ENCODE results near the gene INHA.

INHA gene

DNA sequence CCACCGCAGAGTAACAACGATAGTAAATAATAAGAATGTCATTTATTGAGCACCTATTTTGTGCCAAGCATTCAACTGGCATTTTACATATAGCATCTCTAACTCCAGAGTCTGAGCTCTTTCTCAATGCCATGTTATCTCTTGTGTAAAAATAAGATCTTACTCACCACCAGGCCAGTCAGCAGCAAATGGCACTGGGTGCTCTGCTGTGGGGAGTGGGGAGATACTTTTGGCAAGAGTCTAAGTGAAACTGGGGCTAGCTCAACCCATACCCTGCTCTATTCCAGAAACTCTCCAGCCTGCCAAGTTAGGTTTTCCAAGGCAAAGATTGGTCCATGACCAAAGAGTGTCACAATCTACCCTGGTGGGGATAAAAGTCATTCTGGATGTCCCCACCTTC is 50.4 kb downstream of the INHA start:
- Histone ChIP-seq H3K27me3 (replicated peaks) (no peaks in the 10 kb centered on the region), H3K4me3 (ENCODE audit: low read depth, low read length) (no peak overlapping the region), H3K27ac (no peak overlapping the region), H3K36me3 (replicated peaks) (no peaks in the 10 kb centered on the region)
- TF ChIP-seq, protein P1, sequence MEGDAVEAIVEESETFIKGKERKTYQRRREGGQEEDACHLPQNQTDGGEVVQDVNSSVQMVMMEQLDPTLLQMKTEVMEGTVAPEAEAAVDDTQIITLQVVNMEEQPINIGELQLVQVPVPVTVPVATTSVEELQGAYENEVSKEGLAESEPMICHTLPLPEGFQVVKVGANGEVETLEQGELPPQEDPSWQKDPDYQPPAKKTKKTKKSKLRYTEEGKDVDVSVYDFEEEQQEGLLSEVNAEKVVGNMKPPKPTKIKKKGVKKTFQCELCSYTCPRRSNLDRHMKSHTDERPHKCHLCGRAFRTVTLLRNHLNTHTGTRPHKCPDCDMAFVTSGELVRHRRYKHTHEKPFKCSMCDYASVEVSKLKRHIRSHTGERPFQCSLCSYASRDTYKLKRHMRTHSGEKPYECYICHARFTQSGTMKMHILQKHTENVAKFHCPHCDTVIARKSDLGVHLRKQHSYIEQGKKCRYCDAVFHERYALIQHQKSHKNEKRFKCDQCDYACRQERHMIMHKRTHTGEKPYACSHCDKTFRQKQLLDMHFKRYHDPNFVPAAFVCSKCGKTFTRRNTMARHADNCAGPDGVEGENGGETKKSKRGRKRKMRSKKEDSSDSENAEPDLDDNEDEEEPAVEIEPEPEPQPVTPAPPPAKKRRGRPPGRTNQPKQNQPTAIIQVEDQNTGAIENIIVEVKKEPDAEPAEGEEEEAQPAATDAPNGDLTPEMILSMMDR (IDR thresholded peaks at IDR 0.05; ENCODE audit: low read depth, low read length, missing control alignments): no peak
- DNase-seq: no peak
- in situ Hi-C loops (cut with HindIII; ENCODE audit: low pct_ligation_motif_present, low sequenced_read_pairs): no loop called here

DNA sequence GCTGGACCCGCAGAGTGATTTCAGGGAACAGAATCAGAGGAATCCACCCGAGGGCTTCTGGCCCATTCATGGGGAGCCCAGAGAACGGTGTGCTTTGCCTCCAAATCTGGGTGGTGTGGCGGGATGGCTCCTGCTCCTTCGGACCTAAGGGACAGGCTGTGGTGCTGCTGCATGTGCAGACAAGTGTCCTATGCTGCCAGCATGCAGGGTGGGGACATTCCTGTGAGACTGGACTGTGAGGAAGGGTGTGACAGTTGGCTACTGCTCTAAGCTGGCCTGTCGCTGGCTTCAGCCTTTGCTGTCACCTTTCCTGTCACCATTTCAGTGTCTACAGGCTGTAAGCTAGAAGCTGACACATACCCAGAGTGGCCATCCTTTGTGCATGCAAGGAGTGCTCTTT is 52.5 kb downstream of the INHA start:
- no peak overlapping the region for H3K4me3 ChIP-seq (ENCODE audit: low read depth, low read length)
- in situ Hi-C loops (cut with HindIII; ENCODE audit: low pct_ligation_motif_present, low sequenced_read_pairs): no loop called here
- no peak overlapping the region for H3K27ac ChIP-seq
- no peaks in the 10 kb centered on the region for H3K36me3 ChIP-seq (replicated peaks)
- TF ChIP-seq, protein P1 (IDR thresholded peaks at IDR 0.05; ENCODE audit: low read depth, low read length, missing control alignments): no peak
- DNase-seq: no peak
- no peaks in the 10 kb centered on the region for H3K27me3 ChIP-seq (replicated peaks)

DNA sequence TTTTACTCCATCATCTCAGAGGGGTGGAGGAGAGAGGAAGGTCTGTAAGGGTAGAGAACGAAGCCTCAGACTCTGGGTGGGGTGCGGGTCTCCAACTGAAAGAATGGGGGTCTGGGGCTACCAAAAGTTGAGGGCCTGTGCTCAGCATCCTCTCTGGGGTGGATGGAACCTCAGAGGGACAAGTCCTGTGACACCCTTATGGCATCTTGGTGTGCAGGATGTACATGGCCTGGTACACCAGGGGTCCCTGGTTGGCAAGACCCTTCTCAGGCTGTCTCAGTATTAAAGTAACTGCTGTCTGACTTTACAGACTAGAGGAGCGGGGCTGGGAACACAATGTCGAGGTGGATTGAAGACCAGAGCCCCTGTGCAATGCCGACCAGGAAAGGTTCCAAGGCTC is 53.1 kb downstream of the INHA start:
- Histone ChIP-seq H3K27me3 (replicated peaks) (no peaks in the 10 kb centered on the region), H3K27ac (no peak overlapping the region), H3K4me3 (ENCODE audit: low read depth, low read length) (no peak overlapping the region), H3K36me3 (replicated peaks) (no peaks in the 10 kb centered on the region)
- in situ Hi-C loops (cut with HindIII; ENCODE audit: low pct_ligation_motif_present, low sequenced_read_pairs): no loop called here
- no peak for DNase-seq
- TF ChIP-seq, protein P1 (IDR thresholded peaks at IDR 0.05; ENCODE audit: low read depth, low read length, missing control alignments): no peak
